NCI-H510A (cell line): Measurements from ENCODE around the gene BCL10.
A peak's percentile ranks its signal among the peaks of the same experiment; 100 is the strongest.

Experiments used
- DNase-seq: peaks from one replicate; lab custom pipeline; 2025; lab: John Stamatoyannopoulos, UW

BCL10 gene

GRCh38 chr1:85276215-85276977 lies at the start of gene BCL10:
Gene BCL10 (minus strand): TSS chr1:85276632. CDS start chr1:85276352, 280 bp downstream.
- peak; percentile 100 for DNase-seq

DNA sequence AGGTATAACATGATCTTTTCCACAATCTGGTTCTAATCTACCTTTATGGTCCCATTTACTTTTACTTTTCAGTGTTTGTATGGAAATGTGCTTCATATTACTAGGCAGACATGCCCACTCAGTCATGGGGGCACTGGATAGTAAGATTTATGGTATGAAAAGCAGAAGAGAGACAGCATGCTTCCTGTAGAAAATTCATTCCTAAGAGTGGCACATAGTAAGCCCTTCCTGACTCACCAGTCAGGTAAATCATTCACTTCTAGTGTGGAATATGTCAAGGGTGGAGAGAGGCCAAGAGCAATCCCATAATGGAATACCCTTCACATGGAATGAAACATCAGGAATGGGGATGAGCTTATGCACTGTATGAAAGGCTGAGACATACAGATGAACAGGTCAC lies 49.5 kb upstream of the BCL10 start:
- DNase-seq = no peak

DNA sequence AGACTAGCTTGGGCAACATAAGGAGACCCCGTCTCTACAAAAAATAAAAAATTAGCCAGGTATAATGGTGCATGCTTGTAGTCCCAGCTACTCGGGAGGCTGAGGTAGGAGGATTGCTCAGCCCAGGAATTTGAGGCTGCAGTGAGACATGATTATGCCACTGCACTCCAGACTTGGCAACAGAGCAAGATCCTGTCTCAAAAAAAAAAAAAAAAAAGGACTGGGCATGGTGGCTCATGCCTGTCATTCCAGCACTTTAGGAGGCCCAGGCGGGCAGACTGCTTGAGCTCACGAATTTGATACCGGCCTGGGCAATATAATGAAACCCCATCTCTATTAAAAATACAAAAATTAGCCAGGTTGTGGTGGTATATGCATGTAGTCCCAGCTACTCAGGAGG lies 47.3 kb upstream of the BCL10 start:
- DNase-seq = no peak

- no peak for DNase-seq
Measured at GRCh38 chr1:85322655-85323054, 46.2 kb upstream of the BCL10 start.

- DNase-seq = no peak
Measured at GRCh38 chr1:85321237-85321964, 45.0 kb upstream of the BCL10 start.

DNA sequence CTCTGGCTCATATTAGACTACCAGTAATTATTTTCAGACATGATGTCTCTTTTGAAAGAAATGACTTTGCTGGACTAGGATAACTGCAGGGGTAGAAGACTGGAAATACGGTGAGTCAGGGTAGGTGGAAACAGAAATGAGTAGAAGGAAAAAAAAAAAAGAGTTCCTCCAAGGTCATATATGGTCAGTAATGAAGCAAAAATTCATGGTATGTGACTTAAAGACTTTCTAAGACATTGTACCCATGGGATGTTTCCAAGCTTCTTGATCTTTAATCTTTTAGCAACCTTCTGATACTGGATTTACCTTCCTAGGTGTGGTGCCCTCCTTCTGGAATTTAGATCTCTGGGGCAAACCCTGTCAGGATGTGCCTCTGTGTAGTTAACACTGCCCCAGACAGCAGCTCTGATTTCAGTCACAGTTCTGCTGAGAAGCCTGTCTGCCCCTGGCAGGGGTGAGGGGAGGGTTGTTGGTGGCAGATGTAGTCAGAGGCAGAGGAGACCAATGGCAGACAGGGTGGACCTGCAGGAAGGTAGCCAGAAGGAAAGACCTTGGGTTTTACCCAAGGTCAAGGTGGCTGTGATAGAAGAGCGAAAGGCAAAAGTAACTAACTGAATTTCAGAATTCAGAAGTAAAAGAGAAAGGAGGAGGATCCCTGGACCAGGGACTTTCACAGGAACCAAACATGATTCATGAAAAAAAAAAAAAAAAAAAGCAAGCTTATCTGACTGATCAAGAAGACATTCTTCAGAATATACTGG lies 44.1 kb upstream of the BCL10 start:
- no peak for DNase-seq

DNA sequence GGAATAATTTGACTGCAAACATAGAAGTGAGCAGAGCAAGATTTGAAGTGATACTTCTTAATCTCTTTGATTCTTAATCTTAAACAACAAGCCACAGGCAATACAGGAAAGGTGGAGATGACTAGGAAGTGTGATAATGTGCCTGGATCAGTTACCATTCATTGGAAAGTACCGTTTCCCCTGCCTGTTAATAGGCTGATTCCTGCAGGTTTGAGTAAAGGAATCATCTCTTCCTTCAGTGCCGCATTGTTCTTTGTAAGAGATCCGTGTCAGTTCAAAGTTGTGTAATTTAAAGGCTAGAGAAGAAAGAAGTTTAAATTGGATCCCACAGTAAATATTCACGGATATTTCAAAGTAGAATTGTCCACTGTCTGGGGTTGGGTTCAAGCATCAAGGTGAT lies 43.5 kb upstream of the BCL10 start:
- no peak for DNase-seq

DNA sequence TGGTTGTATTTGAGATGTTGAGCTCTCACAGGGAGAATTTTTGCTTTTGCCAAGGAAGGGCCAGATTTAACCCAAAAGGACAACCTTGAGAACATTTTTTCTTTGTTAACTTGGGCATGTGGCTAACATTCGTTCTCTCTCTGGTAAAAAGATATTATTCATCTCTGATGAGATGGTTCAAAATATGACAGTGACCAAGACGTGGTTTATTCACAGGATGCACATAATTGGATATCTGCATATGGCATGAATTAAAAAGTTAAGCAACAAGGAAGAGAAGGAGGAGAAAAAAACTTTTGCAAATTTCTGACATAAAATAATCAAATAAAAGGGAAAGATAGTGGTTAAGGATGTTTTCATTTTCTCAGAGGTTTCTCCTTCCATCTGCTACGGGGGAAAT lies 43.1 kb upstream of the BCL10 start:
- DNase-seq = no peak

DNA sequence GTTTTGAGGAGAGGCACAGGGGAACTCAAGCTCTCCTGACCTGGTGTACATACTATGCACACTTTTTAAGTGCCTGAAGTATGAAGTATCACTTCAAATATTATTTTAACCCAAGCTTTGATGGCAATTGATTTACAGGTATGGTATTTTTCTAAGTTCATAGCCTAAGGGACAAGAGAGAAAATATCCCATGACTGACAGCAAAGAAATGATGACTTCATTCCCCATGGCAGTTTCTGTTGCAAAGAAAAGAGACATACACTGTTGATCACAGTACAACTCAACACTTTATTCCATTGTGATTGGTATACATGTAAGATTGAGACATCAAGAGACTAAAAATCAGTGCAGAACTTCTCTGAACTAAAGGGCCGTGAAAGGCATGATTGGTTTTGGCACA lies 41.8 kb upstream of the BCL10 start:
- no peak for DNase-seq

DNA sequence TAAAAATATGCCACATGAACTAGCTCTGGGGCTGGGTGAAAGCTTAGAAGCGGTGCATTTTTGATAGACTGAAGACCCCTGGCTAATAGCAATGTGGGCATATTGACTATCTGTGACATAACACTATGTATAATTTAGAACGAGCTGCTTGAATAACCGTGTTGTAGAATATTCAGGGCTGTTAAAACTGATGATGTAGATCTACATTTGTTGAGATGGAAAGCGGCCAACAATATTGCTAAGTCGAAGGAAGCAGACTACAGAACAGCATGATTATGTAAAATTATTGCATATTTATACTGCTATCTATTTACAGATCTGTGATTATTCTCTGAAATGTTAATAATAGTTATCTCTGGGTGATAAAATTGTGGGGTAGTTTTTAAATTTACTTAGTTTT lies 41.1 kb upstream of the BCL10 start:
- no peak for DNase-seq

- no peak for DNase-seq
Measured at GRCh38 chr1:85316321-85316720, 39.9 kb upstream of the BCL10 start.

DNA sequence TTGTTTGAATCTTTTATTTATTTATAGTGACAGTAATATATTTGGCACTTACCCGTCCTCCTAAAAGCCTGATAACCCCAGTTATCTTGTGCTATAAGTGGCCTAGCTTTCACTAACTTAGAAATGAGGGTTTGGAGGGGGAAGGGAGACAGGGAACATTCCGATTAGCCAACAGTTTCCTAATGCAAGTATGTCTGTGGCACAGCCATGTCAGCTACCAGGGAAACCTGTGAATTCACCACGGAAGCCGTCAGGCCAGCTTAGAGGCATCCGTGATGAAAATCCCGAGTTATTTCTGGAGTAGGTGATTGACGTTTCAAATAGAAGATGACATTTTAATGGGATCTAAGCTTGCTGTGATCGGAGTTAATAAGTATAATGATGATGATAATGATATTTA lies 39.4 kb upstream of the BCL10 start:
- no peak for DNase-seq

DNA sequence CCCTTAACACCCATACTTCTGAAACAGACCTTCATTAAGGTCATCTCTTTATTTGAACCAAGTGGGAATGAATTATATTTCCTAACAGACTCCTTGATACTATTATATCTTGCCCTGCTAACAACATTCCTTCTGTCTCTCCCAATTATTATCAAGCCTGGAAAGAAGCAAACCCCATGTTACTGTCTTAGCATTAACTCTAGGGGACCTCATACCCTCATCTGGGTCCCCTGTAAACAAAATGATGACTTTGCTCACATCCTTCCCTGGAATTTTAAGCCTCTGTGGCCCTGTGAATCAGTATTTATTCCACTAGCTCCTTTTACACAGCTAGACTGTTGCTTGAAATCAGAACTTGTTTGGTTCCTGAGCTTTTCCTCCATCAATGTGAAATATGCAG lies 38.3 kb upstream of the BCL10 start:
- no peak for DNase-seq

DNA sequence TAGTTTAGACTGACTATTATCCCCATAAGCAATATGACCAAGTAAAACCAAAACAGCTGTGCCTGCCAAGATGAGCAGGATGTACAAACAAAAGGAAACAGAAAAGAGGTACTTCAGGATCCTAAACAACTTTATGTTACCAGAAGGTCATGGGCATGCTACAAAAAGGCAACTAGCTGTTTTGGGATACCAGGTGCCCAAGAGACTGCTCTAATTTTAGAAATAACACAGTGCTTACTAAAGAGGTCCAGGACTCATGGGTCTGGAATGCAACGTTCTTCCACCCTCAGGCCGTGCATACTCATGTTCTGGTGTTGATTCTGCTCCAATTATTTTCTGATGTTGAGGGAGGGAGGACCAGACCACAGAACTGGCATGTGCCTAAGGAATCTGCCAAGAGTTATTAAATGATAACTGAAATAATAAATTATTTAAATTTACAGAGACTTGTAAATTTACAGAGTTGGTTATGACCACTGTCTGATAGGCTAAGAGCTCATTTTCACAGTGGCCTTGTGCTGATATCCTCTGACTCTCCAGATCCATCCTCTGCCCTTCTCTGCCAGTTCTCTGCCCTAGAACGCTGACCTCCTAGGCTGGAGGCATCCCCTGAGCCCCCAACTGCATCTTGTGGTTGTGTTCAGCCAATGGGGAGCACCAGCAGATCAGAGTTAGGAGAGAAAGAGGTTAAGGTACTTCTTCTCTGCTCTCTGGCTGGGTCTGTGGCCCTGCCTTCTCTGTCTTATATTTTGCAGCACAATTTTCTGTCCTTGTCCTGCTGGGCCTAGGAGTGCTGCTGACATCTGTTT lies 37.7 kb upstream of the BCL10 start:
- no peak for DNase-seq

- no peak for DNase-seq
Measured at GRCh38 chr1:85311818-85312217, 35.4 kb upstream of the BCL10 start.

DNA sequence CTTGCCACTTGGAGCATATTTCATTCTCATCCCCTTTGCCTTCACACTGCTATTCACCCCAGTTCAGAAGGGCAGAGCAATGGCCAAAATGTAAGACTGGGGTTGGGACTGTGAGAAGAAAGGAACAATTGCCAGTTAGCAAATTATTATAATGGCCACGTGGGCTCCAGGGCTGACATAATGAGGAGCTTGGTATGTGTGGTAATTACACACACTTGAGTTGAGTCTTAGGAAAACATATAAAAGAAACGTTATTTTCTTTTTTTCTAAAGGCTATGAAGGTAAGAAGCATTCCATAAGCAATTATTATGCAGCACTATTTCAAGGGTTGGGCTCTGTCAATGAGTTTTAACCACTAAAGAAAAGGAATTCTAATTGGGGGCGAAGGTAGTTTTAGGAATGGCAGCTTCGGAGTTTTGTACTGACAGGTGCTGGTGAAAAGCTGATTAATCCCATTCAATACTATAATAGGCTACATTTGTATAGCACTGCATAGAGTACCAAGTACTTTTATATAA lies 32.5 kb upstream of the BCL10 start:
- DNase-seq = no peak

DNA sequence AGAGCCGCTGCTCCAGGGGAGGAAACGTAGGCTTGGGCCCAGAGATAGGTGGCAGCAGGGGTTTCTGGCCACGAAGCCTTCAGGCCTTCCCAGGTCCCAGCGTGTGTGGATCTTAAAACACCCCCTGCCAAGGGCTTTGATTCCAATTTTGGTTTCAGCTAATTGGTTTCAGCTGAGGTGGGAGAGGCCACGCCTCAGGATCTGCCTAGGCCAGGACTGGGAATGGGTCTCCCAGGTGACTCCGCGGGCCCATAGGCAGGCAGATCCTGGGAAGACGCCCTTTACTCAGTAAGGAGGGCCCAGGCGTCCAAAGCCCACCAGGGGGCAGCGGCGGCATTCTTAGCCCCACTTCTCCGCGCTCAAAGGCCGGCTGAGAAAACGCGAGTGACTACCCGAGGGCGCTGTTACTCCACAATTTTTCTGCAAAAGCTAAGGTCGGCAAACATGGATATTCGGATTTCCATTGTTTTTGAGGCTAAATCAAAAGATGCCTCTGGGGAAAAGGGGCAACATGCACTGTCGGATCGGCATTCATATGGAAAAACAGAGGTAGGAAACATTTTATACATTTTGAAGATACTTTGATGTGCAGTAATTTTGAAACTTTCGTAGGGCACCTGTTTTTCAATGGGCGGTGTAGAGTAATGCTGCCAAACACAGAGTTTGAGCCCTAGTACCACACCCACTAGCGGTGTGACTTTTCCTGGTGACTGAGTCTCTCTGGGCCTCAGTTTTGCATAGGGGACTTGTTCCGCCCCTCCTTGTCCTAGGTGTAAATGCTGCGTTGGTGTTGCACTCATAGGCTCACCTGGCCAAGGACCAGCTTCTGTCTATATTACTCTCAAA lies 31.8 kb upstream of the BCL10 start:
- peak; percentile 64 for DNase-seq

GRCh38 chr1:85306236-85306635 lies 29.8 kb upstream of the BCL10 start:
- no peak for DNase-seq

GRCh38 chr1:85303440-85304162 lies 27.2 kb upstream of the BCL10 start:
- no peak for DNase-seq

DNA sequence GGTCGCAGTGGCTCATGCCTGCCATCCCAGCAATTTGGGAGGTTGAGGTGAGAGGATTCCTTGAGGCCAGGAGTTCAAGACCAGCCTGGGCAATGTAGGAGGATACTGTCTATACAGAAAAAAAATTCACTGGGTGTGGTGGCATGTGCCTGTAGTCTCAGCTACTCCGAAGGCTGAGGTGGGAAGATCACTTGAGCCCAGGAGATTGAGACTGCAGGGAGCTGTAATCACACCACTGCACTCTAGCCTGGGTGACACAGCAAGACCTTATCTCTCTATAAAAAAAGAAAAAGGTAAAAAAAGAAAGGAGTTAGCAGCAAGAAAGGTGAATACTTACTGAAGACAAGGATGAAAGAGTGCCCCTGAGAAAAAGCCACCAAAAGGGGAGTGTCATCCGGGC lies 23.7 kb upstream of the BCL10 start:
- no peak for DNase-seq
